GM18526 (cell line): ENCODE results near the gene NMT2.

Experiments
- POLR2A ChIP-seq: IDR thresholded peaks from 3 replicates; pipeline ENCODE4 v1.6.1; 2011; ENCODE audit not compliant: insufficient read length; ENCODE audit errors: extremely low read depth

Gene NMT2

DNA sequence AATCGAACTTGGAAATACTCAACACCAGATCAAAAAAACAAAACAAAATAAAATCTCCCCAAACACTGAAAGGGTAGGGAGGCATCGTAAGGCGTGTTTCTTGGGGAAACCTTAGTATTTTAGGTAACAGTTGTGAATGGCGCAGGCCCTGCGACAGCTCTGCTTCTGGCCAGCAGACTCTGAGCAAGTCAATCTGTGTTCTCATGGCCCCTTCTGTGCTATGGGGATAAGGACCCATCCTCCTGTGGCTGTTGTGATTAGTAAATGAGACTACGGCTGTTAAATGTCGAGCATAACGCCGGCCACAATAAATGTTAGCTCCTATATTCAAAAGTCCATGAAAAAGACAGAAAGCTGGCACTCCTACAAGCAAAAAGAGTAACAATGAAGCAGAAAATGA lies 44.3 kb downstream of the NMT2 start:
- no peak for TF ChIP-seq POLR2A

DNA sequence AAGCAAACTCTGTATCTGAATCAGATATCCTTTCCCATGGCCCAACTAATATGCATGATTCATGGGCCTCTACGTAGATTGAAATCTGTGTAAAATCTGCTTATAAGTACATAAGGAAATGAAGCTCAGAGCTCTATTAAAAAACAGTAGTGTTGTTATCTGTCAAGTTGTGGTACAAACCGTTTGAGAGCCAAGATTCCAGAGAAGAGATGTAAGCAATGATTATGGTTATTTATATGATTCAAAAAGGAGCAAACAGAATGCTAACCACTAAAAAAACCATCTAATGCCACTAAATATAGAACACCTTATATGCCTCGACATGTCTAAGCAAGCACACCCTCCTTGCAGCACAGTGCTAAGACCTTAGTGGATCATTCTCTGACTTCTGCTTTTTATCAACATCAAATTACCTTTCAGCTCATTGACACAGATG lies 44.7 kb downstream of the NMT2 start:
- TF ChIP-seq POLR2A = no peak

DNA sequence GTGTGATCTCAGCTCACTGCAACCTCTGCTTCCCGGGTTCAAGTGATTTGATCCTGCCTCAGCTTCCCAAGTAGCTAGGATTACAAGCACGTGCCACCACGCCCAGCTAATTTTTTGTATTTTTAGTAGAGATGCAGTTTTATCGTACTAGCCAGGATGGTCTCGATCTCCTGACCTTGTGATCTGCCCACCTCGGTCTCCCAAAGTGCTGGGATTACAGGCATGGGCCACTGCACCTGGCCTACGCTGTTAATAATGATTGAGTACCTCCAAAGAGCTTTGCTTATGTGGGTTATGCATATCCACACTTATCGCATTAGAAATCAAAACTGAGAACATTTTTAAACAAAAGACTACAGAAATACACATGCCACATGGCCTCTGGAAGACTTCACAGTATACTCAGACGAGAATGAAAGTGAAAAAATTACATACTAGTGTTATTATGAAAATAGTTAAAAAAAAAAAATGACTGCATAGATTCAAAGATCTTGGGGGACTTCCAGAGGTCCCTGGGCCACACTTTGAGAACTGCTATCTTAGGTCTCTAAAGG lies 45.9 kb downstream of the NMT2 start:
- no peak for TF ChIP-seq POLR2A

DNA sequence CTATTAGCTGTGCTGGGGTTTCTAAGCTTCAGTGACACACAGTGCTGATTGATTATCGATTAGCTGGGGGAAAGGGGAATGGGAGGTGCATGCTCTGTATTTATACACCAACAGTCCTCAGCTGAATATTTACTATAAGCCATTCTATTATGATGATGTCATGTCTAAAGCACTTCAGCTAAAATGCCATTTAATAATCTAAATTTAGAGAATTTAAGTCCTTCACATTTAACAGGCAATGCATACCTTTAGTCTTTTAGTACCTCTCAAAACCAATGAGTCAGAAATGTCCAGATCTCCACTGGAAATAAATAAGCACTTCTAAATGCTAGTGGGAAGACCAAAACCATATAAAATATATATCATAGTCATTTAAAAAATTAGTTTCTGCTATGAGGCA lies 46.8 kb downstream of the NMT2 start:
- no peak for TF ChIP-seq POLR2A

DNA sequence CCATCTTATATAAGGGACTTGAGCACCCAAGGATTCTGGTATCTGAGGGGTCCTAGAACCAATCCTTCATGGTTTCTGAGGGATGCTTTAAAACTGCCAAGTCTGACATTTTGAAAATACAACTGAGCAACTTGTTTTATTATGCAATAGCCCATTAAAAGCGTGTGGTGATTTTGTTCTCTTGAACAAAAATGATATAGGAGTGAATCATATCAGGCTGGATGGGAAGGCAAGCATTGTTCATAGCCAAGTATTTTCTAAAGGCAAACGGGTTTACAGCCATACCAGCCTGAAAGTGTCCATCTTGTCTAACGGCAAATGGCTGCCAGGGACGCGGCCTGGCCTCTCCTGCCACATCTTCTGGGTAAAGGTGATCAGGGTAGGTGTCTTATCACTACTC lies 48.0 kb downstream of the NMT2 start:
- TF ChIP-seq POLR2A = no peak

DNA sequence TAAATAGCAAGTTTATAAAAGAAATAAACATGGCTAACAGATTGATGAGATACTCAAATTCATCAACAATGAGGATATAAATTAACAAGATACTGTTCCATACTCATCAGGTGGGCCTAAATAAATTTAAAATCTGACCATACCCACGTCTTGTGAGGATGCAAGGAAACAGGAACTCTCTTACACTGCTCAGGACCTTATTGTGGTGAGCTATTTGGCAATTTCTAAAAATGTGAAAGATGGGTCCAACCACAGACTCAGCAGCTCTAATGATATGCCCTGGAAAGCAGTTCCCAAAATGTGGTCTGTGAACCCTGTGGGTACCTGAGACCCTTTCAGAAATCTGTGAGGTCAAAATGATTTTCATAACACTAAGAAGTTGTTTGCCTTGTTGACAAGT lies 49.9 kb downstream of the NMT2 start:
- no peak for TF ChIP-seq POLR2A

DNA sequence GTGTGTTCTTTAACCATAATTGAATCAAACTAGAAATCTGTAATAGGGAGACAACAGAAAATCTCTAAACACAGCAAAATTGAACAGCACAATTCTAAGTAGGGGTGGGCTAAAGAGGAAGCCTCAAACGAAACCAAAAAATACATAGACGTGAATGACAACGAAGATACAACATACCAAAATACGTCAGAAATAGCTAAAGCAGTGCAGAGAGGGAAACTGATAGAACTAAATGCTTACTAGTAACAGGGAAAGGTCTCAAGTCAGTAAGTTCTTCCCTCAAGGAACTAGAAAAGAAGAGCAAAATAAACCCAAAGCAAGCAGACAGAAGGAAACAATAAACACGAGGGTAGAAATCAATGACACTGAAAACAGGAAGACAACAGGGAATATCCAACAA lies 52.3 kb downstream of the NMT2 start:
- no peak for TF ChIP-seq POLR2A

DNA sequence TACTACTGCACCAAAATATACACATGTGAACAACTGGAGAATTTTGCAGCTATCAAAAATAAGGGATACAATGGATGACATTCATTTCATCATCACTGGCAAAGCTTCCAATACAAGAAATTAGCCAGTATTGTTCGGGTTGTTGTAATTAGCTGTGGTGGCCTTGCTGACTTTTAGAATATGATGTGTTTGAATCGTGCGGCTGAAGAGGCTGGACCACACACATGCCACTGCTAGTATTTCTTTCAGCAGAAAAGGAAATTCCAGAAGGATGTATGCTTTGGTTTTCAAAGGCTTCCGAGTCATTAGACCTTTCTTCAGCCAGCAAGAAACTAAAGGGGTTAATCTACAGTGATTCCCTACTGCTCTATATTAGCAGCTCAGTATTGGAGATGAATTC lies 54.7 kb downstream of the NMT2 start:
- no peak for TF ChIP-seq POLR2A

DNA sequence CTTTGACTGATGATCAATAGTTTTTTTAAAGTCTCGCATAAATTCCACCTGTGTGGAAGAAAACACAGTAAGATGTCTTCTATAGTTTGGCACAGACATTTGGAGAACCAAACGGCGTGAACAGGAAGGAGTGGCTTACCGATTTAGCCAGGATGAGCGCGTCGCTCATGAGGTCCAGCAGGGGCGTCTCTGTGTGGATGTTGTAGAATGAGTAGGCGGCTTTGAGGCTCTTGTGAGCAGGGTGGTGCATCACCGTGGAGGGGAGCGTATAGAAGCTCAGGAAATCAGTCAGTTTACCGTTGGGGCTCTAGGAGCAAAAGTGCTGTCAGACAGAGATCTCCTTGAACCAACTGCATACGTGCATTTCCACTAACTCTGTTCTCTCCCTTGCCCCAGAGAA lies 55.8 kb downstream of the NMT2 start:
- no peak for TF ChIP-seq POLR2A

DNA sequence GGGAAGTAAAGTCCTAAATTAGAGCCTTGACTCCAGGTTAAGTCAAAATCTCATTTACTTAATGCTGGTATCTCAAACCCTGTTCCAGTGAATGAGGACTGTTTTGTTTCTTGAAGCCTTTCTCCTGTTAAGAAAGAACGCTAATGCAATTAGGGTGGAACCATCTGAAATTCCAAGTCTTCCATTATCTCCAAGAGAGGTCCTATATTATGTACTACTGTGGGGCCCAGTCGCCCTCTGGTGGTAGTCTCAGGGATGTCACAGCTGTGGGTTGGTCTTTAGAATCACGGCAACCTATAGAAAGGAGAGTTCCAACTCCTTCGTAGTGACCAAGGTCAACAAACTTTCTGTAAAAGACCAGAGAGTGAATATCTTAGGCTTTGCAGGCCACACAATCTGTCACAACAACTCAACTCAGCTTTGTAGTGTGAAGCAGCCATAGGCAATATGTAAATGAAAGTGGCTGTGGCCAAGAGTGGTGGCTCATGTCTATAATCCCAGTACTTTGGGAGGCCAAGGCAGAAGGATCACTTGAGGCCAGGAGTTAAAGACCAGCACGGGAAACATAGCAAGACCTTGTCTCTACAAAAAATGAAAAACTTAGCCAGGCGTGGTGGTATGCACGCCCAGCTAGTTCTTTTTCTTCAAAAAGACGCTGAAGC lies 62.0 kb downstream of the NMT2 start:
- no peak for TF ChIP-seq POLR2A

DNA sequence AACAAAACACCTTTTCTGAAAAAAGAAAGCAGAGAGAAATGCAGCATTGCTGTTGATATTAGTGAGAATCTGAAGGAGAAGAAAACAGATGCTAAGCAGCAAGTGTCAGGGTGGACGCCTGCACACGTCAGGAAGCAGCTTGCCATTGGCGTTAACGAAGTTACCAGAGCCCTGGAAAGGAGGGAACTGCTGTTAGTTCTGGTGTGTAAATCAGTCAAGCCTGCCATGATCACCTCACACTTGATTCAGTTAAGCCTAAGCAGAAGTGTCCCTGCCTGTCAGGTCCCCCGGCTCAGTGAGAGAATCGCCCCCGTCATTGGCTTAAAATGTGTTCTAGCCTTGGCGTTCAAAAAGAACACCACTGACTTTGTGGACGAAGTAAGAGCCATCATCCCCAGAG lies 65.0 kb downstream of the NMT2 start:
- no peak for TF ChIP-seq POLR2A

DNA sequence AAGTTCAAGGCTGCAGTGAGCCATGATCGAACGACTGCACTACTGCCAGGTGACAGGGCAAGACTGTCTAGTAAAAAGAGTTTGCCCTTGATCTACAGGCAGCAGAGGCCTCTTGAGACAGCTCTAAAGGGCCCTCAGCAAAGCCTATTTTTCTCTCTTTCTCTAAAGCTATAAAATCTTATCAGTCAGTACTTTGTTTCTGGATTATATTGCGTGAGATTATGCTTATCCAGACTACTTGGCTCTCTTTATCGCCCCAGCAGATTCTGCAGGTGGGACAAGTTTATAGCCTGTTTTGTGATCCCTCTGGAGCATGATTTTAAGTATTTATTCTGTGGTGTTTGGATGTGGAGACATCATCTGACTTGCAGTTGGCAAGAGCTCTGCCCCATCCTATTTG lies 68.6 kb downstream of the NMT2 start:
- no peak for TF ChIP-seq POLR2A

DNA sequence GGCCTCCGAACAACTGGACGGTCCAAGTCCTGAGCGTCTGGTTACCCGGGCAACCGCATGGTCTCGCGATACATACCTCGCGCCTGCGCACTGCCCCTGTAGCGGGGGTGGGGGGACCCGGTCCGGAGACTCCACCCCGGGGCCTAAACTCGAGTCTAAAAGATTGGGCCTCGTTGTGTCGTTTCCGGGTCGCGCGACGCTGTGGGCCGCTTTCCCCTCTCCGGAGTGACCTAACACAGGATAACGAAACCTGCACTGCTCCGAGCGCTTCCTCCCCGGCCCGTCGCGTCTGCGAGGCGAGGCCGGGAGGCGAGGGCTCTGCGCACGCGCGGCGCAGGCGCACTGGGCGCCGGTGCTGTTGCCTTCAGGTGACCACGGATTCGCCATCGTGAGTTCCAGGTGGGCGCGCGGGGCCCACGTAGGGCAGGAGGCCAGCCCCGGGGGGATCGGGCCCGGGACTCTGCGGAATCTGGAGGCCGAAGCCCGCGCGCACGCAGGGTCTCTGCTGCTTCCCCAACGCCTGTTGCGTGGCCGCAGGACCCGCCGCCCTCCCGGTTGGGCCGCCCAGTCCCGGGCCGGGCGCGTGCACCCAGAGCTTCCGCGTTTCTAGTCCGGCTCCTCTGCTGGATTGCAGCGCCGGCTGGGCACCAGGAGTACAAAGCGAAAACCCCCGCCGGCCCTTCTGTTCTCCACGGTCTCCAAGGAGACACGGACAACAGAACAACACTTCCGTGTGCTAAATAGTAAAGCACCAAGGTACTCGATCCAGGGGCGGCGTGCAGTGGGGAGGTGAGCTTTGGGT lies 71.3 kb downstream of the NMT2 start, which contains the start of gene RPP38:
Gene RPP38 (plus strand): TSS at position 345 of the 802 bp plus-strand sequence. CDS start 5,960 bp downstream, outside the sequence.
- peak; percentile 95 for TF ChIP-seq POLR2A

DNA sequence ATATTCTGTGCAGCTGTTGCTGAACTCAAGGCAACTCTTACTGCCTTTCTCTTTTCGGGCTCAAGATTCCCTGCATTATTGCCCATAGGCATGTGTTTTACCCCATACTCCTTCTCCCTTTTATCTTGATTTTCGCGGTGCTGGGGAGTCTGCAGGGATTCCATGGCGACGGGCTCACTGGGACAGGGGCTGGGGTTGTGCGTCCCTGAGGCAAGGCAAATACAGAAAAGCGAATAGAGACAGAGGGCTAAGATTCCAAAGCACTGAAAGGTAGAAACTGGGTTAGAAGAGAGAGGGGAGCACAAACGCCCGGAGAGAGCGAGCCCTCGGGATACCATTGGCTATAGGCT lies 71.9 kb downstream of the NMT2 start:
- no peak for TF ChIP-seq POLR2A

DNA sequence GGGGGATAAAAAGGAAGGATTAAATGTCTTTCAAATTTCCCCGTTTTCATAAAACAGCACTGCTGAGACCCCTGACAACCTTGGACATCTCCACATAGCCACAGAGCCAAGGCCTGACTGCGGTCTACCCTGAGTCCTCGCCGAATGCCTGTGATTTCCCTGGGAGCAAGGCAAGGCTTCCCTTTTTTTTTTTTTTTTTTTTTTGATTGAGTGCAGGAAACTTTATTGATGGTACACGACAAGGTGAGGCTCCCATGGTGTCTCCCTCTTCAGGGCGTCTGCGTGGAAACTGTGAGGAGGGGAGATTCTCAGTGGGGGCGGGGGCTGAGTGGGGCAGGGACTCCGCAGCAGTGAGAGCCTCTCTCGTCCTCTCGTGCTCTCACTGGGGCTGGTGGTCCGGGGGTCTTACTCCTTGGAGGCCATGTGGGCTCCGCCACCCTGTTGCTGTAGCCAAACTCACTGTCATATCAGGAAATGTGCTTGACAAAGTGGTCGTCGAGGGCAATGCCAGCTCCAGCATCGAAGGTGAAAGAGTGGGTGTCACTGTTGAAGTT lies 75.6 kb downstream of the NMT2 start:
- no peak for TF ChIP-seq POLR2A

DNA sequence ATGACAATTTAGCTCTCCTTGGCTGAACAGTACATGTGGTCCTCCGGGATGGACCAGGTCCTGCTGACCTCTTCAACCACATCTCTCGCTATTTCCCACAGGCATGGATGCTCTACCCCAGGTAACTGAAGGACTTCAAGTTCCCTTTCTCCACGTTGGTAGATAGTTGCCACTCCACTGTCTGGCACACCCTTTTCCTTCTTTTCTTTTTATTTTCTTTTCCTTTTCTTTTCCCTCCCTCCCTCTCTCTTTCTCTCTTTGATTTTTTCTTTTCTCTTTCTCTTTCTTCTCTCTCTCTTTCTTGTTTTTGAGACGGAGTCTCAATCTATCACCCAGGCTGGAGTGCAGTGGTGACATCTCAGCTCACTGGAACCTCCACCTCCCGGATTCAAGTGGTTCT lies 77.1 kb downstream of the NMT2 start:
- TF ChIP-seq POLR2A = no peak
